IMR-90 (cell line): ENCODE measurements around the gene ACSF2. TPM values are rescaled to one million over a fixed set of nuclear protein-coding genes. Genes with fewer than 3 reads are reported as not detected.

Experiments used
- ATAC-seq: fragments of 200-7000 bp; cut with Tn5 transposase; 2 replicates; pipeline ENCODE4 v1.9.1; 2020; ENCODE audit warnings: low read depth, mild to moderate bottlenecking, moderate library complexity
- BruUV-seq: library from RNA; stranded (reverse); fragments of 400-500 nt; replicated peaks from 2 replicates; lab custom pipeline; 2021; lab: Mats Ljungman, UMichigan
- CTCF ChIA-PET: fragments of 300-600 bp; formaldehyde crosslinking; extraction: SDS; loops from one replicate; lab custom pipeline; 2021; ENCODE audit warnings: antibody characterized with exemption; lab: Yijun Ruan, JAX
- POLR2A ChIA-PET: fragments of 300-600 bp; sonication (Branson Sonifier 250); formaldehyde crosslinking; loops from one replicate; lab custom pipeline; 2022; ENCODE audit warnings: antibody characterized with exemption; ENCODE audit not compliant: unreplicated experiment; lab: Charles Lee
- DNase-seq: peaks from one replicate; pipeline ENCODE4 v3.0.0; 2013
- H2AFZ ChIP-seq: replicated peaks from 2 replicates; pipeline ENCODE3; 2013; ENCODE audit warnings: low read length, mild to moderate bottlenecking; ENCODE audit not compliant: poor library complexity
- H2AK5ac ChIP-seq: 2 replicates; pipeline ENCODE4 v1.6.1; 2013; ENCODE audit warnings: low read depth, low read length, inconsistent platforms
- H2AK9ac ChIP-seq: replicated peaks from 2 replicates; pipeline ENCODE3; 2013; ENCODE audit warnings: mild to moderate bottlenecking, low read depth, low read length, moderate library complexity; ENCODE audit not compliant: poor library complexity
- H2BK120ac ChIP-seq: 2 replicates; pipeline ENCODE4 v1.6.1; 2013; ENCODE audit warnings: low read depth, low read length, inconsistent platforms
- H2BK15ac ChIP-seq: 3 replicates; pipeline ENCODE4 v1.6.1; 2013; ENCODE audit warnings: low read depth, low read length, inconsistent platforms
- H2BK20ac ChIP-seq: 2 replicates; pipeline ENCODE4 v1.6.1; 2013; ENCODE audit warnings: low read depth, mild to moderate bottlenecking, inconsistent platforms, low read length, moderate library complexity
- H2BK5ac ChIP-seq: 2 replicates; pipeline ENCODE4 v1.6.1; 2013; ENCODE audit warnings: mild to moderate bottlenecking, low read depth, low read length, inconsistent platforms; ENCODE audit not compliant: poor library complexity, severe bottlenecking
- H3K14ac ChIP-seq: replicated peaks from 2 replicates; pipeline ENCODE4 v1.6.1; 2013; ENCODE audit warnings: low read depth, low read length, inconsistent platforms
- H3K18ac ChIP-seq: 2 replicates; pipeline ENCODE4 v1.6.1; 2013; ENCODE audit warnings: low read depth, low read length, control low read depth
- H3K23ac ChIP-seq: 2 replicates; pipeline ENCODE4 v1.6.1; 2013; ENCODE audit warnings: low read depth, low read length, inconsistent platforms
- H3K27ac ChIP-seq: 2 replicates; pipeline ENCODE4 v1.5.1; 2013; ENCODE audit warnings: mild to moderate bottlenecking, control low read depth, low read length; ENCODE audit not compliant: insufficient read depth
- H3K27me3 ChIP-seq: 2 replicates; pipeline ENCODE4 v1.6.1; 2013; ENCODE audit warnings: low read length; ENCODE audit not compliant: control insufficient read depth, insufficient read depth
- H3K36me3 ChIP-seq: 2 replicates; pipeline ENCODE4 v1.6.1; 2013; ENCODE audit warnings: low read length, mixed read lengths; ENCODE audit not compliant: control insufficient read depth, insufficient read depth
- H3K4ac ChIP-seq: 2 replicates; pipeline ENCODE4 v1.6.1; 2013; ENCODE audit warnings: low read depth, low read length, inconsistent platforms
- H3K4me1 ChIP-seq: 2 replicates; pipeline ENCODE4 v1.6.1; 2013; ENCODE audit warnings: low read length, mixed read lengths; ENCODE audit not compliant: control insufficient read depth, insufficient read depth
- H3K4me2 ChIP-seq: 2 replicates; pipeline ENCODE4 v1.6.1; 2013; ENCODE audit warnings: low read depth, mild to moderate bottlenecking, control low read depth, low read length, moderate library complexity
- H3K4me3 ChIP-seq: 2 replicates; pipeline ENCODE4 v1.5.1; 2013; ENCODE audit warnings: low read depth, mild to moderate bottlenecking, control low read depth, low read length, moderate library complexity; ENCODE audit not compliant: insufficient read depth
- H3K56ac ChIP-seq: 2 replicates; pipeline ENCODE4 v1.6.1; 2013; ENCODE audit warnings: low read length, inconsistent platforms; ENCODE audit not compliant: insufficient read depth; ENCODE audit errors: extremely low read depth
- H3K79me1 ChIP-seq, 2 experiments: 2 replicates each; pipeline ENCODE4 v1.6.1; 2013; ENCODE audit warnings: low read length in 2 of 2, inconsistent platforms in 1 of 2, low read depth in 1 of 2
- H3K9ac ChIP-seq: 2 replicates; pipeline ENCODE4 v1.6.1; 2013; ENCODE audit warnings: low read depth, low read length, control low read depth
- H3K9me1 ChIP-seq: 2 replicates; pipeline ENCODE4 v1.6.1; 2013; ENCODE audit warnings: low read length, inconsistent platforms; ENCODE audit not compliant: insufficient read depth
- H3K9me3 ChIP-seq: 2 replicates; pipeline ENCODE4 v1.6.1; 2013; ENCODE audit warnings: low read length; ENCODE audit not compliant: control insufficient read depth, insufficient read depth
- H4K20me1 ChIP-seq: 2 replicates; pipeline ENCODE4 v1.6.1; 2013; ENCODE audit warnings: low read length, inconsistent platforms; ENCODE audit not compliant: insufficient read depth
- H4K5ac ChIP-seq: 2 replicates; pipeline ENCODE4 v1.6.1; 2013; ENCODE audit warnings: mild to moderate bottlenecking, low read depth, low read length, control low read depth
- H4K8ac ChIP-seq, 2 experiments: 2 replicates each; pipeline ENCODE4 v1.6.1; 2013; ENCODE audit warnings: low read depth in 2 of 2, low read length in 2 of 2, control low read depth in 1 of 2, inconsistent platforms in 1 of 2
- H4K91ac ChIP-seq: 2 replicates; pipeline ENCODE4 v1.6.1; 2013; ENCODE audit warnings: low read depth, low read length, inconsistent platforms; ENCODE audit not compliant: insufficient read depth
- BHLHE40 ChIP-seq: fragments of 150-350 bp; IDR thresholded peaks from 2 replicates; pipeline ENCODE4 v1.6.1; 2016; ENCODE audit warnings: mild to moderate bottlenecking, low read depth, low read length
- CEBPB ChIP-seq: IDR thresholded peaks from 2 replicates; pipeline ENCODE4 v1.6.1; 2012; ENCODE audit warnings: low read depth, low read length, improper control_type of control experiment
- CHD1 ChIP-seq: IDR thresholded peaks from 2 replicates; pipeline ENCODE4 v1.6.1; 2012; ENCODE audit warnings: low read depth, low read length, improper control_type of control experiment
- CTCF ChIP-seq: conservative IDR thresholded peaks from 2 replicates; pipeline ENCODE4 v1.5.1; 2012; ENCODE audit warnings: mild to moderate bottlenecking, low read depth, low read length, improper control_type of control experiment
- ELK1 ChIP-seq: fragments of 150-350 bp; IDR thresholded peaks from 2 replicates; pipeline ENCODE4 v1.6.1; 2016; ENCODE audit warnings: low read depth, mild to moderate bottlenecking, low read length, moderate library complexity, borderline replicate concordance
- FOS ChIP-seq: fragments of 150-350 bp; IDR thresholded peaks from 2 replicates; pipeline ENCODE4 v1.6.1; 2016; ENCODE audit warnings: low read depth, low read length
- MAFK ChIP-seq: IDR thresholded peaks from 2 replicates; pipeline ENCODE4 v1.6.1; 2012; ENCODE audit warnings: low read depth, low read length, improper control_type of control experiment
- MAZ ChIP-seq: IDR thresholded peaks from 2 replicates; pipeline ENCODE4 v1.6.1; 2012; ENCODE audit warnings: low read depth, mild to moderate bottlenecking, low read length, improper control_type of control experiment, moderate library complexity, borderline replicate concordance
- MXI1 ChIP-seq: IDR thresholded peaks from 2 replicates; pipeline ENCODE4 v1.6.1; 2012; ENCODE audit warnings: low read depth, mild to moderate bottlenecking, low read length, moderate library complexity, borderline replicate concordance
- NFE2L2 ChIP-seq: fragments of 150-350 bp; IDR thresholded peaks from 2 replicates; pipeline ENCODE4 v1.6.1; 2016; ENCODE audit warnings: low read depth, mild to moderate bottlenecking, low read length
- POLR2A ChIP-seq: IDR thresholded peaks from 2 replicates; pipeline ENCODE4 v1.6.1; 2012; ENCODE audit warnings: mild to moderate bottlenecking, low read depth, low read length
- RAD21 ChIP-seq: IDR thresholded peaks from 2 replicates; pipeline ENCODE4 v1.6.1; 2012; ENCODE audit warnings: low read length, improper control_type of control experiment
- RCOR1 ChIP-seq: IDR thresholded peaks from 2 replicates; pipeline ENCODE4 v1.6.1; 2012; ENCODE audit warnings: mild to moderate bottlenecking, low read length, improper control_type of control experiment; ENCODE audit not compliant: insufficient replicate concordance
- RFX5 ChIP-seq: IDR thresholded peaks from 2 replicates; pipeline ENCODE4 v1.8.0; 2012; ENCODE audit warnings: low read depth, mild to moderate bottlenecking, low read length, moderate library complexity
- SMC3 ChIP-seq: fragments of 150-350 bp; IDR thresholded peaks from 2 replicates; pipeline ENCODE4 v1.6.1; 2016; ENCODE audit warnings: low read depth, mild to moderate bottlenecking, antibody characterized with exemption, low read length, moderate library complexity
- USF2 ChIP-seq: fragments of 150-350 bp; IDR thresholded peaks from 2 replicates; pipeline ENCODE4 v1.6.1; 2017; ENCODE audit warnings: mild to moderate bottlenecking, antibody characterized with exemption, low read length, low read depth
- WGBS, 2 experiments: methylation state at CpG; one replicate each; pipeline versions ENCODE4 v1.1.5 to v1.1.7; 2013; ENCODE audit warnings: missing lambda C conversion rate in 2 of 2; ENCODE audit not compliant: insufficient read length in 1 of 2; ENCODE audit errors: extremely low coverage in 2 of 2; 5-methylcytosine and 5-hydroxymethylcytosine counted together
- dilution Hi-C: fragments of 300-500 bp; cut with HindIII; formaldehyde crosslinking; loops from one replicate; pipeline ENCODE4 v1.14.3; 2018; ENCODE audit warnings: low sequenced_read_pairs; ENCODE audit not compliant: unreplicated experiment
- in situ Hi-C: fragments of 300-500 bp; cut with MboI; formaldehyde crosslinking; loops from 3 replicates; pipeline ENCODE4 v1.14.3; 2019; ENCODE audit warnings: low sequenced_read_pairs, inconsistent platforms, mixed read lengths
- intact Hi-C: fragments of 100-400 bp; cut with micrococcal nuclease; formaldehyde crosslinking; loops from 2 replicates; pipeline ENCODE4 v1.10.0; 2022
- polyA plus RNA-seq, 3 experiments: library from polyadenylated mRNA; depleted of rRNA; stranded (reverse); fragments of >200 nt; gene quantifications; 2 replicates each; pipeline ENCODE4 v1.2.3, GENCODE V29; 2012; ENCODE audit warnings: low replicate concordance in 1 of 3
- total RNA-seq: library from RNA; depleted of rRNA; stranded (reverse); fragments of >200 nt; gene quantifications from 2 replicates; pipeline ENCODE4 v1.2.3, GENCODE V29; 2012

The ACSF2 gene
- total and polyA plus RNA-seq, 2 of the 4 experiments (the other 2 are of a cell fraction), result 18.5 to 27.2 TPM

GRCh38 chr17:50452630-50453300 lies 26.7 kb downstream of the ACSF2 start:
- H2BK20ac ChIP-seq, result no peak overlapping the region
- H3K27ac ChIP-seq, result no peak overlapping the region
- H2AFZ ChIP-seq, result no peak overlapping the region
- H2BK120ac ChIP-seq, result no peak overlapping the region
- H3K4ac ChIP-seq, result no peak overlapping the region
- H2AK5ac ChIP-seq, result no peak overlapping the region
- no peak overlapping the region for H3K23ac ChIP-seq
- ChIA-PET POLR2A (no interaction called here), CTCF (no interaction called here)
- no peaks in the 10 kb centered on the region for H3K9me3 ChIP-seq
- no peak overlapping the region for H3K4me3 ChIP-seq
- no peak overlapping the region for H3K14ac ChIP-seq
- no peak for TF ChIP-seq CTCF
- TF ChIP-seq RFX5, result no peak
- TF ChIP-seq RCOR1, result no peak
- TF ChIP-seq RAD21, result no peak
- TF ChIP-seq MXI1, result no peak
- TF ChIP-seq ELK1, result no peak
- TF ChIP-seq MAFK, result no peak
- TF ChIP-seq MAZ, result no peak
- TF ChIP-seq BHLHE40, result no peak
- no peak for TF ChIP-seq USF2
- no peak for TF ChIP-seq CHD1
- TF ChIP-seq NFE2L2, result no peak
- TF ChIP-seq CEBPB, result no peak
- no peak for TF ChIP-seq FOS
- no peak for TF ChIP-seq POLR2A
- no peak for TF ChIP-seq SMC3
- no peaks in the 10 kb centered on the region for H3K4me1 ChIP-seq
- WGBS, 2 experiments, result no CpG with 5 or more reads among the region's 10 CpGs
- no peak overlapping the region for H4K5ac ChIP-seq
- H2BK5ac ChIP-seq, result no peak overlapping the region
- H3K56ac ChIP-seq, result no peak overlapping the region
- no peak overlapping the region for H3K9ac ChIP-seq
- H2BK15ac ChIP-seq, result no peak overlapping the region
- BruUV-seq, result no TSS peak
- intact Hi-C loops (no loop called here), dilution Hi-C loops (no loop called here), in situ Hi-C loops (no loop called here)
- peak; percentile 35 for ATAC-seq
- no peaks in the 10 kb centered on the region for H4K20me1 ChIP-seq
- no peak overlapping the region for H3K18ac ChIP-seq
- peaks cover 2% of the 10 kb centered on the region; the same call in 1 of the 2 replicates for H3K36me3 ChIP-seq
- peaks cover 0 to 9% of the 10 kb centered on the region in 2 experiments; a peak in 2 of 4 replicates for H3K79me1 ChIP-seq
- no peak overlapping the region for H2AK9ac ChIP-seq
- peak; percentile 19 for DNase-seq
- H3K27me3 ChIP-seq, result no peaks in the 10 kb centered on the region
- H3K4me2 ChIP-seq, result no peak overlapping the region
- H3K9me1 ChIP-seq, result no peaks in the 10 kb centered on the region
- no peak overlapping the region for H4K91ac ChIP-seq
- H4K8ac ChIP-seq, result no peak overlapping the region
